Psoas muscle (tissue), 8 donors: ENCODE data around the gene CARD11. TPM values are rescaled to one million over a fixed set of nuclear protein-coding genes. Genes with fewer than 3 reads are reported as not detected.

ENCODE experiments used
- ATAC-seq, 4 donors: fragments of 200-7000 bp; cut with Tn5 transposase; one replicate each; pipeline ENCODE4 v1.9.1; 2020; ENCODE audit warnings: moderate library complexity in 3 of 4, mild to moderate bottlenecking in 2 of 4
- DNase-seq, 2 donors: peaks; one replicate each; pipeline ENCODE4 v3.0.0-alpha.2; 2020
- H3K27ac ChIP-seq: fragments of 200-600 bp; one replicate; pipeline ENCODE4 v1.8.0; 2022
- H3K27me3 ChIP-seq, 3 donors: fragments of 200-600 bp in 1 of 3; one replicate each; pipeline versions ENCODE4 v1.6.1 to v1.8.0; 2013 to 2022; ENCODE audit warnings: low read length in 2 of 3, mild to moderate bottlenecking in 2 of 3, moderate library complexity in 1 of 3; ENCODE audit not compliant: insufficient read depth in 3 of 3
- H3K36me3 ChIP-seq, 2 donors: fragments of 200-600 bp in 1 of 2; one replicate each; pipeline versions ENCODE4 v1.6.1 to v1.8.0; 2013 to 2022; ENCODE audit warnings: low read depth in 1 of 2, mild to moderate bottlenecking in 1 of 2, moderate library complexity in 1 of 2; ENCODE audit not compliant: insufficient read depth in 1 of 2
- H3K4me1 ChIP-seq: fragments of 200-600 bp; one replicate; pipeline ENCODE4 v1.8.0; 2022
- H3K4me3 ChIP-seq: fragments of 200-600 bp; one replicate; pipeline ENCODE4 v1.8.0; 2022; ENCODE audit warnings: mild to moderate bottlenecking
- H3K9me3 ChIP-seq: fragments of 200-600 bp; one replicate; pipeline ENCODE4 v1.8.0; 2022
- CTCF ChIP-seq: fragments of 200-600 bp; IDR thresholded peaks from one replicate; pipeline ENCODE4 v1.8.0; 2022; ENCODE audit warnings: antibody characterized with exemption
- WGBS, 3 donors: extraction: QIAGEN DNeasy Blood & Tissue Kit; methylation state at CpG; one replicate each; pipeline versions ENCODE4 v1.1.6 to v1.1.7; 2013; 5-methylcytosine and 5-hydroxymethylcytosine counted together
- intact Hi-C, 2 donors: fragments of 100-400 bp; cut with DNase I; formaldehyde crosslinking; loops; one replicate each; pipeline versions ENCODE4 v1.11.0 to v1.14.2; 2022
- polyA plus RNA-seq, 3 donors: library from polyadenylated mRNA; stranded (reverse); fragments of 200-250 nt; gene quantifications; one replicate each; pipeline ENCODE4 v1.2.3, GENCODE V29; 2013
- total RNA-seq, 4 donors: library from RNA; stranded (reverse); fragmentation: NEBNext Ultra II Directional in 2 of 4; extraction: Animal tissue kit (Norgen Biotek cat#: 25700) in 2 of 4; gene quantifications; one replicate each; pipeline versions ENCODE4 v1.2.1 to v1.2.4, GENCODE V29; 2021 to 2023
- donor health status: healthy with polysubstance abuse.
- donor health status: DM: no; HTN: no; CAD: no; lungs with moderate emphysema.
- donor health status: Bipolar disorder and iron deficiency.
- donor health status: healthy.
- donor health status: DM: yes; HTN: yes; CAD: no.
- donor health status: DM: no; HTN: no; CAD: no.
- donor health status: DM: no; HTN: no; CAD: no.
- donor health status: DM: yes; HTN: yes; CAD: no.

CARD11 gene
- total and polyA plus RNA-seq, 7 donors: 0.08 to 0.84 (median 0.39) TPM

GRCh38 chr7:2967705-2968104, 76.0 kb downstream of the CARD11 start:
- no peak for DNase-seq
- no peak overlapping the region for H3K27ac ChIP-seq
- no peaks in the 10 kb centered on the region for H3K36me3 ChIP-seq
- H3K4me1 ChIP-seq: no peaks in the 10 kb centered on the region
- peaks cover 11% of the 10 kb centered on the region for H3K9me3 ChIP-seq
- WGBS, 3 donors: 89 to 93% (median 92%) methylated on average over 7 of the region's 7 CpGs
- no peak for TF ChIP-seq CTCF
- H3K27me3 ChIP-seq: peaks cover 0 to 2% (median 0%) of the 10 kb centered on the region in 3 donors
- H3K4me3 ChIP-seq: no peak overlapping the region
- intact Hi-C loops: no loop called here
- ATAC-seq: no peak

GRCh38 chr7:2967253-2967652, 76.4 kb downstream of the CARD11 start:
- peaks cover 0 to 2% (median 0%) of the 10 kb centered on the region in 3 donors for H3K27me3 ChIP-seq
- DNase-seq (no peak), ATAC-seq (no peak)
- H3K9me3 ChIP-seq: peaks cover 11% of the 10 kb centered on the region
- H3K4me1 ChIP-seq: no peaks in the 10 kb centered on the region
- no peak for TF ChIP-seq CTCF
- no peaks in the 10 kb centered on the region for H3K36me3 ChIP-seq
- 73 to 79% (median 75%) methylated on average over 7 of the region's 7 CpGs for WGBS, 3 donors
- intact Hi-C loops: no loop called here
- no peak overlapping the region for H3K4me3 ChIP-seq
- H3K27ac ChIP-seq: no peak overlapping the region

GRCh38 chr7:2966466-2967078, 77.1 kb downstream of the CARD11 start:
- no peak for TF ChIP-seq CTCF
- DNase-seq: no peak

GRCh38 chr7:2965745-2966270, 77.9 kb downstream of the CARD11 start:
- WGBS, 3 donors: 75 to 89% (median 78%) methylated on average over 1 of the region's 1 CpG
- Histone ChIP-seq H3K27me3 (peaks cover 0 to 2% (median 0%) of the 10 kb centered on the region in 3 donors), H3K27ac (no peak overlapping the region), H3K36me3 (no peaks in the 10 kb centered on the region), H3K4me1 (no peaks in the 10 kb centered on the region), H3K9me3 (peaks cover 11% of the 10 kb centered on the region), H3K4me3 (no peak overlapping the region)
- DNase-seq (no peak), ATAC-seq (no peak)
- intact Hi-C loops: no loop called here
- no peak for TF ChIP-seq CTCF

More at GRCh38 chr7:2966466-2967078, 77.1 kb downstream of the CARD11 start:
- Histone ChIP-seq H3K27me3 (peaks cover 0 to 2% (median 0%) of the 10 kb centered on the region in 3 donors), H3K4me3 (no peak overlapping the region), H3K4me1 (no peaks in the 10 kb centered on the region), H3K36me3 (no peaks in the 10 kb centered on the region), H3K27ac (no peak overlapping the region), H3K9me3 (peaks cover 11% of the 10 kb centered on the region)
- intact Hi-C loops: no loop called here
- ATAC-seq: no peak
- WGBS, 3 donors: 83 to 85% (median 85%) methylated on average over 11 of the region's 11 CpGs

- ATAC-seq: no peak
- no peak overlapping the region for H3K27ac ChIP-seq
- 50 to 71% (median 70%) methylated on average over 1 of the region's 1 CpG for WGBS, 3 donors
- no peak for DNase-seq
- H3K4me3 ChIP-seq: no peak overlapping the region
- TF ChIP-seq CTCF: no peak
- H3K9me3 ChIP-seq: peaks cover 11% of the 10 kb centered on the region
- intact Hi-C loops: no loop called here
- H3K27me3 ChIP-seq: peaks cover 0 to 2% (median 0%) of the 10 kb centered on the region in 3 donors
- no peaks in the 10 kb centered on the region for H3K36me3 ChIP-seq
- no peaks in the 10 kb centered on the region for H3K4me1 ChIP-seq
Measured at GRCh38 chr7:2965301-2965700, 78.4 kb downstream of the CARD11 start.
